SK-N-SH treated with all-trans-retinoic acid at 6 μM for 48 hours (cell line): ENCODE data around the gene HSD3B2.

Source experiments
- ATAC-seq: fragments of 200-7000 bp; cut with Tn5 transposase; 3 replicates; pipeline ENCODE4 v1.9.1; 2020; ENCODE audit warnings: mild to moderate bottlenecking, moderate library complexity
- BACH2 ChIP-seq: fragments of 250-450 bp; sonication (Bioruptor Pico); IDR thresholded peaks from 2 replicates; pipeline ENCODE4 v1.9.0; 2021; ENCODE audit warnings: mild to moderate bottlenecking, borderline replicate concordance
- CSDC2 ChIP-seq: fragments of 250-450 bp; sonication (Bioruptor Pico); IDR thresholded peaks from 2 replicates; pipeline ENCODE4 v1.5.0; 2020; ENCODE audit warnings: mild to moderate bottlenecking, moderate library complexity
- ESRRG ChIP-seq: fragments of 250-450 bp; sonication (Bioruptor Pico); IDR thresholded peaks from 2 replicates; pipeline ENCODE4 v1.6.1; 2021; ENCODE audit warnings: mild to moderate bottlenecking
- GLIS3 ChIP-seq: fragments of 250-450 bp; sonication (Bioruptor Pico); IDR thresholded peaks from 2 replicates; pipeline ENCODE4 v1.5.0; 2020; ENCODE audit warnings: mild to moderate bottlenecking, moderate library complexity
- ISL1 ChIP-seq: fragments of 250-450 bp; sonication (Bioruptor Pico); IDR thresholded peaks from 2 replicates; pipeline ENCODE4 v2.1.2; 2022; ENCODE audit warnings: mild to moderate bottlenecking, moderate library complexity
- OSR1 ChIP-seq: fragments of 250-450 bp; sonication (Bioruptor Pico); IDR thresholded peaks from 2 replicates; pipeline ENCODE4 v1.8.0; 2022; ENCODE audit warnings: moderate library complexity, mild to moderate bottlenecking, inconsistent platforms
- POU6F1 ChIP-seq: fragments of 250-450 bp; sonication (Bioruptor Pico); IDR thresholded peaks from 2 replicates; pipeline ENCODE4 v1.8.0; 2021; ENCODE audit warnings: low read depth, mild to moderate bottlenecking, moderate library complexity, borderline replicate concordance
- PPARA ChIP-seq: fragments of 250-450 bp; sonication (Bioruptor Pico); IDR thresholded peaks from 2 replicates; pipeline ENCODE4 v1.5.0; 2020; ENCODE audit warnings: mild to moderate bottlenecking, borderline replicate concordance
- RARB ChIP-seq: fragments of 250-450 bp; sonication (Bioruptor Pico); IDR thresholded peaks from 2 replicates; pipeline ENCODE4 v1.8.0; 2021; ENCODE audit warnings: mild to moderate bottlenecking, moderate library complexity
- SNAI2 ChIP-seq: fragments of 250-450 bp; sonication (Bioruptor Pico); IDR thresholded peaks from 2 replicates; pipeline ENCODE4 v1.5.0; 2020; ENCODE audit warnings: mild to moderate bottlenecking, moderate library complexity
- TCF4 ChIP-seq: fragments of 250-450 bp; sonication (Bioruptor Pico); IDR thresholded peaks from 2 replicates; pipeline ENCODE4 v1.8.0; 2021; ENCODE audit warnings: mild to moderate bottlenecking, moderate library complexity, borderline replicate concordance
- ZC3H10 ChIP-seq: fragments of 250-450 bp; sonication (Bioruptor Pico); IDR thresholded peaks from 2 replicates; pipeline ENCODE4 v1.5.1; 2021; ENCODE audit warnings: mild to moderate bottlenecking, moderate library complexity
- ZFP3 ChIP-seq: fragments of 250-450 bp; sonication (Bioruptor Pico); IDR thresholded peaks from 2 replicates; pipeline ENCODE4 v1.5.0; 2020; ENCODE audit warnings: mild to moderate bottlenecking, moderate library complexity
- ZFP30 ChIP-seq: fragments of 450-650 bp; formaldehyde crosslinking; IDR thresholded peaks from 2 replicates; pipeline ENCODE4 v1.5.0; 2022; ENCODE audit warnings: mild to moderate bottlenecking, moderate library complexity
- ZNF565 ChIP-seq: fragments of 450-650 bp; formaldehyde crosslinking; conservative IDR thresholded peaks from 2 replicates; pipeline ENCODE4 v1.5.0; 2020; ENCODE audit warnings: low read depth, mild to moderate bottlenecking, moderate library complexity
- ZNF70 ChIP-seq: fragments of 450-650 bp; formaldehyde crosslinking; IDR thresholded peaks from 2 replicates; pipeline ENCODE4 v1.5.0; 2020; ENCODE audit warnings: mild to moderate bottlenecking, moderate library complexity
- ZNF8 ChIP-seq: fragments of 450-650 bp; formaldehyde crosslinking; IDR thresholded peaks from 2 replicates; pipeline ENCODE4 v1.5.0; 2020; ENCODE audit warnings: mild to moderate bottlenecking, moderate library complexity
- TF ChIP-seq, protein P1 (sequence below): fragments of 250-450 bp; sonication (Bioruptor Pico); IDR thresholded peaks from 2 replicates; pipeline ENCODE4 v1.5.1; 2021; ENCODE audit warnings: mild to moderate bottlenecking, moderate library complexity
- TF ChIP-seq, protein P2 (sequence below): fragments of 250-450 bp; sonication (Bioruptor Pico); IDR thresholded peaks from 2 replicates; pipeline ENCODE4 v1.5.1; 2020; ENCODE audit warnings: low read depth, mild to moderate bottlenecking, moderate library complexity
- TF ChIP-seq, protein P3 (sequence below): fragments of 250-450 bp; sonication (Bioruptor Pico); IDR thresholded peaks from 2 replicates; pipeline ENCODE4 v1.5.0; 2020; ENCODE audit warnings: mild to moderate bottlenecking, moderate library complexity

Gene HSD3B2

DNA sequence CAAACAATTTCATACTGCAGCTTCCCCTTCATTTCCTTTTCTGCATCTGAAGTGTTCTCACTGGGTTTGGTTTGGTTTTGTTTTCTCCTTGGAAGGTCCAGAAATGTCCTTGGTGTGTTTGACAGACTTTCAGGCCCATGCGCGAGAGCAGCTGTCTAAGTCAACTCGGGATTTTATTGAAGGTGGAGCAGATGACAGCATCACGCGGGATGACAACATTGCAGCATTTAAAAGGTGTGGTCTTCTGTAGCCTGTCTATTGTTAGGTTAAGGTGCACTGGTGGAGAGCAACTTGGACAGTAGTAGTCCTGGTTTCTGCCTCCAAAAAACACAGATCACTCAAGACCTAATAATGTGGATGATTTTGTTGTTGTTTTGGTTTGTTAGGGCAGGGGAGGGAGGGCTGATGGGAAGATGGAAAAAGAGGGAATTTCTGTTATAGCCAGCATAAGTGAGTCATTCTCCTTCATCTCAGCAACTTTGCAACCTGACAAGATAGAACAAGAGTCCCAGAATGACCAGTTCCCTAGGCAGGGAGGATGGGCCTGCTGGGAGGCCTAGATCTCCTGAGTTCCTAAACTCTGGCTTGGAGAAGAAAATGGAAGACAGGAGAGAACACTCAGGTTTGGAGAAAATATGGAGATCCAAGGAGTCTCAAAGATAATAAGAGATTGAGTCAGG is 33.8 kb upstream of the HSD3B2 start:
- TF ChIP-seq CSDC2 (CRISPR knock-in tag) (no peak), ZNF8 (CRISPR knock-in tag) (no peak), GLIS3 (CRISPR knock-in tag) (no peak), ZFP3 (no peak), BACH2 (no peak), ZNF565 (CRISPR knock-in tag) (no peak), TCF4 (CRISPR knock-in tag) (no peak), ZFP30 (CRISPR knock-in tag) (no peak), OSR1 (no peak), PPARA (CRISPR knock-in tag) (no peak), ISL1 (no peak)
- TF ChIP-seq, protein P1, sequence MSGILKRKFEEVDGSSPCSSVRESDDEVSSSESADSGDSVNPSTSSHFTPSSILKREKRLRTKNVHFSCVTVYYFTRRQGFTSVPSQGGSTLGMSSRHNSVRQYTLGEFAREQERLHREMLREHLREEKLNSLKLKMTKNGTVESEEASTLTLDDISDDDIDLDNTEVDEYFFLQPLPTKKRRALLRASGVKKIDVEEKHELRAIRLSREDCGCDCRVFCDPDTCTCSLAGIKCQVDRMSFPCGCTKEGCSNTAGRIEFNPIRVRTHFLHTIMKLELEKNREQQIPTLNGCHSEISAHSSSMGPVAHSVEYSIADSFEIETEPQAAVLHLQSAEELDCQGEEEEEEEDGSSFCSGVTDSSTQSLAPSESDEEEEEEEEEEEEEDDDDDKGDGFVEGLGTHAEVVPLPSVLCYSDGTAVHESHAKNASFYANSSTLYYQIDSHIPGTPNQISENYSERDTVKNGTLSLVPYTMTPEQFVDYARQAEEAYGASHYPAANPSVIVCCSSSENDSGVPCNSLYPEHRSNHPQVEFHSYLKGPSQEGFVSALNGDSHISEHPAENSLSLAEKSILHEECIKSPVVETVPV (CRISPR knock-in tag), result no peak
- TF ChIP-seq, all 23 proteins: peak for 0
- no peak for ATAC-seq

- TF ChIP-seq ZFP30 (CRISPR knock-in tag) (no peak), BACH2 (no peak)
- no peak for ATAC-seq
These were observed 30.4 kb upstream of the HSD3B2 start for GRCh38 chr1:119384591-119384990.

DNA sequence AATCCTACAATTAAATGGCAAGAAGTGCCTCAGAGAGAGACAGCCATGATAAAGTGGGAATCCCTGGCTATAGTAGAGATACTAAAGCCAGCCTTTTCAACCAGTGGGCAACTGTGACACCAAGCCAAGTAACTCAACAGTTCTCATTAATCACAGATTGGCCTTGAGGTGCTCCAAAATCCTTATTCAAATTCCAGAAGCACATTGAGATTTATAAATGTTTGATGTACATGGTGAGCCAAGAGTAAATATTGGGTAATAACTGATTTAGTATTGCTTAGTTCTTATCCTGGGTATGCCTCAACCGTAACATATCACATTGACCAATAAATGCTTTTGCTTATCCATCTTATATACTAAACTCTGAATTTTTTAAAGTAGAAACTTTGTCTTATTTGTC is 29.3 kb upstream of the HSD3B2 start:
- TF ChIP-seq ZFP30 (CRISPR knock-in tag), result no peak
- TF ChIP-seq ZFP3, result no peak
- no peak for TF ChIP-seq ZNF70 (CRISPR knock-in tag)
- TF ChIP-seq BACH2, result no peak
- TF ChIP-seq CSDC2 (CRISPR knock-in tag), result no peak
- TF ChIP-seq GLIS3 (CRISPR knock-in tag), result no peak
- TF ChIP-seq, protein P2, sequence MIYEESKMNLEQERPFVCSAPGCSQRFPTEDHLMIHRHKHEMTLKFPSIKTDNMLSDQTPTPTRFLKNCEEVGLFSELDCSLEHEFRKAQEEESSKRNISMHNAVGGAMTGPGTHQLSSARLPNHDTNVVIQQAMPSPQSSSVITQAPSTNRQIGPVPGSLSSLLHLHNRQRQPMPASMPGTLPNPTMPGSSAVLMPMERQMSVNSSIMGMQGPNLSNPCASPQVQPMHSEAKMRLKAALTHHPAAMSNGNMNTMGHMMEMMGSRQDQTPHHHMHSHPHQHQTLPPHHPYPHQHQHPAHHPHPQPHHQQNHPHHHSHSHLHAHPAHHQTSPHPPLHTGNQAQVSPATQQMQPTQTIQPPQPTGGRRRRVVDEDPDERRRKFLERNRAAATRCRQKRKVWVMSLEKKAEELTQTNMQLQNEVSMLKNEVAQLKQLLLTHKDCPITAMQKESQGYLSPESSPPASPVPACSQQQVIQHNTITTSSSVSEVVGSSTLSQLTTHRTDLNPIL (CRISPR knock-in tag), result no peak
- no peak for TF ChIP-seq PPARA (CRISPR knock-in tag)
- TF ChIP-seq, protein P1 (CRISPR knock-in tag), result no peak
- no peak for TF ChIP-seq OSR1
- no peak for TF ChIP-seq SNAI2 (CRISPR knock-in tag)
- TF ChIP-seq TCF4 (CRISPR knock-in tag), result no peak
- TF ChIP-seq POU6F1 (CRISPR knock-in tag), result no peak
- no peak for TF ChIP-seq RARB (CRISPR knock-in tag)
- TF ChIP-seq ZNF8 (CRISPR knock-in tag), result no peak
- TF ChIP-seq, protein P3, sequence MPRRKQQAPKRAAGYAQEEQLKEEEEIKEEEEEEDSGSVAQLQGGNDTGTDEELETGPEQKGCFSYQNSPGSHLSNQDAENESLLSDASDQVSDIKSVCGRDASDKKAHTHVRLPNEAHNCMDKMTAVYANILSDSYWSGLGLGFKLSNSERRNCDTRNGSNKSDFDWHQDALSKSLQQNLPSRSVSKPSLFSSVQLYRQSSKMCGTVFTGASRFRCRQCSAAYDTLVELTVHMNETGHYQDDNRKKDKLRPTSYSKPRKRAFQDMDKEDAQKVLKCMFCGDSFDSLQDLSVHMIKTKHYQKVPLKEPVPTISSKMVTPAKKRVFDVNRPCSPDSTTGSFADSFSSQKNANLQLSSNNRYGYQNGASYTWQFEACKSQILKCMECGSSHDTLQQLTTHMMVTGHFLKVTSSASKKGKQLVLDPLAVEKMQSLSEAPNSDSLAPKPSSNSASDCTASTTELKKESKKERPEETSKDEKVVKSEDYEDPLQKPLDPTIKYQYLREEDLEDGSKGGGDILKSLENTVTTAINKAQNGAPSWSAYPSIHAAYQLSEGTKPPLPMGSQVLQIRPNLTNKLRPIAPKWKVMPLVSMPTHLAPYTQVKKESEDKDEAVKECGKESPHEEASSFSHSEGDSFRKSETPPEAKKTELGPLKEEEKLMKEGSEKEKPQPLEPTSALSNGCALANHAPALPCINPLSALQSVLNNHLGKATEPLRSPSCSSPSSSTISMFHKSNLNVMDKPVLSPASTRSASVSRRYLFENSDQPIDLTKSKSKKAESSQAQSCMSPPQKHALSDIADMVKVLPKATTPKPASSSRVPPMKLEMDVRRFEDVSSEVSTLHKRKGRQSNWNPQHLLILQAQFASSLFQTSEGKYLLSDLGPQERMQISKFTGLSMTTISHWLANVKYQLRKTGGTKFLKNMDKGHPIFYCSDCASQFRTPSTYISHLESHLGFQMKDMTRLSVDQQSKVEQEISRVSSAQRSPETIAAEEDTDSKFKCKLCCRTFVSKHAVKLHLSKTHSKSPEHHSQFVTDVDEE (CRISPR knock-in tag), result no peak
- TF ChIP-seq ZC3H10 (CRISPR knock-in tag), result no peak

GRCh38 chr1:119387858-119388257 is 27.1 kb upstream of the HSD3B2 start:
- no peak for ATAC-seq
- TF ChIP-seq POU6F1 (CRISPR knock-in tag), result no peak
- TF ChIP-seq, protein P3 (CRISPR knock-in tag), result no peak
- no peak for TF ChIP-seq ESRRG (CRISPR knock-in tag)
- TF ChIP-seq BACH2, result no peak
- TF ChIP-seq ZNF8 (CRISPR knock-in tag), result no peak
- no peak for TF ChIP-seq GLIS3 (CRISPR knock-in tag)
- no peak for TF ChIP-seq ISL1
- TF ChIP-seq, protein P2 (CRISPR knock-in tag), result no peak

More for the DNA sequence above, 29.3 kb upstream of the HSD3B2 start:
- no peak for ATAC-seq
